ENCODE results near the gene SLC30A9. TPM values are rescaled to one million over a fixed set of nuclear protein-coding genes. Genes with fewer than 3 reads are reported as not detected.

Gene SLC30A9
- total and polyA plus RNA-seq, 10 of the 15 experiments (the other 5 are each of a cell fraction or from before 2014, with no cell fraction given), result 12.1 to 75.9 (median 46.6) TPM

DNA sequence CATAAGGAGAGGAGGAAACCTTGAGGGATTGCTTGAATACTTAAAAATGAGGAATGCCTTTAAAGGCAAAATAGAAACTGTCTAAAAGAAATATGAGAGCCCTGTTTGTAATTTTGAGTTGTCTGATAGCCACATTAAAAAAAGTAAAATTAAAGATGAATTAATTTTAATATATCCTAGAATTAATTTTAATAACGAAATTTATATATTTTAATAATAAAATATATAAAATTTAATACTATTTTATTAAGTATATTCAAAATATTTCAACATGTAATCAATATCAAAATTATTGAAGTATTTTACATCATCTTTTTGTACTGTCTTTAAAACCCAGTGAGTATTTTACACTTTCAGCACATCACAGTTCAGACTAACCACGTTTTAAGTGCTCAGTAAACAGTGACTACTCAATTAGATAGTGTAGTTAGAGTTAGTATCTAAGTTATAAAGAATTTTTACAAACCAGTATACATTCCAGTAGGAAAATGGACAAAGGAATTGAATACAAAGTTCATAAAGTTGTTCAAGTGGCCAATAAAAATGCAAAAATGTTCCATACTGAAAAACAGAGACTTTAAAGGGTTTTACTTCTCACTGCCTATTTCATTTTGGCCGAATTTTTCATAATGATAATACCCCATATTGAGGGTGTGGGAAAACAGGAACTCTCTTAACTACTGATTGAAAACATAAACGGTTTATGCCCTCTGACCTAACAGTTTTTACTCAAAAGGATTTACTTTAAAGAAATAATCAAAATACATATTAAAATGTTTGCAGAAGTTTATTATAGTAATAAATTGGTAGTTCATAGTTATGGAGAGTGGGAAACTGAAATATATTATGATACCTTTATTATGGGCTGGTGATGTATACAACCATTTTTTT, 2.9 kb downstream of the SLC30A9 start:
- TF ChIP-seq SPI1 (IDR thresholded peaks at IDR 0.05; ENCODE audit: borderline replicate concordance, insufficient read depth, low read depth, low read length) (no peak), ETV6 (conservative IDR thresholded peaks at IDR 0.05 in 1 of 2, IDR thresholded peaks at IDR 0.05 in 1 of 2; ENCODE audit: borderline replicate concordance in 1 of 2, low read depth in 1 of 2) (no peak), IRF4 (IDR thresholded peaks at IDR 0.05; ENCODE audit: low read depth, low read length) (no peak), STAT1 (conservative IDR thresholded peaks at IDR 0.05) (no peak), TARDBP (IDR thresholded peaks at IDR 0.05; ENCODE audit: borderline replicate concordance) (no peak), NRF1 (conservative IDR thresholded peaks at IDR 0.05; ENCODE audit: low read depth, low read length) (no peak), STAT3 (IDR thresholded peaks at IDR 0.05; ENCODE audit: low read depth, low read length) (no peak), EZH2 (IDR thresholded peaks at IDR 0.05; ENCODE audit: borderline replicate concordance, control insufficient read depth, low read depth, low read length) (no peak), SRF (IDR thresholded peaks at IDR 0.05; ENCODE audit: low read depth in 2 of 2, low read length in 2 of 2) (no peak), RFX5 (IDR thresholded peaks at IDR 0.05; ENCODE audit: low read depth, low read length) (no peak), HCFC1 (IDR thresholded peaks at IDR 0.05; ENCODE audit: low read length) (no peak)
- TF ChIP-seq, protein P1, sequence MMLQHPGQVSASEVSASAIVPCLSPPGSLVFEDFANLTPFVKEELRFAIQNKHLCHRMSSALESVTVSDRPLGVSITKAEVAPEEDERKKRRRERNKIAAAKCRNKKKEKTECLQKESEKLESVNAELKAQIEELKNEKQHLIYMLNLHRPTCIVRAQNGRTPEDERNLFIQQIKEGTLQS (IDR thresholded peaks at IDR 0.05; ENCODE audit: borderline replicate concordance, extremely low read depth, low read depth, low read length), result no peak
- TF ChIP-seq, protein P2, sequence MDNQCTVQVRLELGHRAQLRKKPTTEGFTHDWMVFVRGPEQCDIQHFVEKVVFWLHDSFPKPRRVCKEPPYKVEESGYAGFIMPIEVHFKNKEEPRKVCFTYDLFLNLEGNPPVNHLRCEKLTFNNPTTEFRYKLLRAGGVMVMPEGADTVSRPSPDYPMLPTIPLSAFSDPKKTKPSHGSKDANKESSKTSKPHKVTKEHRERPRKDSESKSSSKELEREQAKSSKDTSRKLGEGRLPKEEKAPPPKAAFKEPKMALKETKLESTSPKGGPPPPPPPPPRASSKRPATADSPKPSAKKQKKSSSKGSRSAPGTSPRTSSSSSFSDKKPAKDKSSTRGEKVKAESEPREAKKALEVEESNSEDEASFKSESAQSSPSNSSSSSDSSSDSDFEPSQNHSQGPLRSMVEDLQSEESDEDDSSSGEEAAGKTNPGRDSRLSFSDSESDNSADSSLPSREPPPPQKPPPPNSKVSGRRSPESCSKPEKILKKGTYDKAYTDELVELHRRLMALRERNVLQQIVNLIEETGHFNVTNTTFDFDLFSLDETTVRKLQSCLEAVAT (IDR thresholded peaks at IDR 0.05), result no peak
- in situ Hi-C loops (cut with MboI), result no loop called here

More for the DNA sequence above, 2.9 kb downstream of the SLC30A9 start:
- DNase-seq (ENCODE audit: low read depth, low spot score) (no peak), FAIRE-seq (no peak), ATAC-seq (no peak)
- WGBS (ENCODE audit: insufficient coverage, insufficient replicate concordance, low lambda C conversion rate, missing lambda C conversion rate), result 67% methylated on average over 4 of the region's 4 CpGs
- intact Hi-C loops (cut with micrococcal nuclease; ENCODE audit: unreplicated experiment), result loop anchor here (5.0 kb wide), 2 partner anchors 56 to 289 kb away; partner anchors contain the start of gene TMEM33
- ChIA-PET SMC1A (ENCODE audit: uncharacterized antibody, unreplicated experiment) (interaction anchor here (0.9 kb wide), 1 partner anchor 34 kb away, joined by 3 read pairs; no protein-coding TSS in a partner anchor), CTCF (no interaction called here), RAD21 (ENCODE audit: unreplicated experiment) (no interaction called here), POLR2A (no interaction called here)
- H3K4me2 ChIP-seq (ENCODE audit: control insufficient read depth, insufficient read depth), result peak overlapping the region; percentile 44; the same call in 1 of the 2 replicates
- 0 out of 2 replicates have a peak overlapping the region, but pooled peaks have one; percentile 37 for H3K4me3 ChIP-seq
- H3K79me2 ChIP-seq (ENCODE audit: control insufficient read depth, insufficient read depth, low read length), result peaks cover 32% of the 10 kb centered on the region
- H3K4me1 ChIP-seq (ENCODE audit: control insufficient read depth, insufficient read depth, low read length), result no peaks in the 10 kb centered on the region; the same call in 1 of the 2 replicates
- no TSS peak for BruUV-seq (replicated peaks)
- H4K20me1 ChIP-seq (ENCODE audit: control insufficient read depth, insufficient read depth), result no peaks in the 10 kb centered on the region
- no peaks in the 10 kb centered on the region for H3K27me3 ChIP-seq (replicated peaks in 1 of 2; ENCODE audit: control insufficient read depth in 2 of 2, insufficient read depth in 2 of 2, low read length in 1 of 2)
- no peaks in the 10 kb centered on the region for H3K36me3 ChIP-seq (ENCODE audit: control insufficient read depth in 2 of 2, insufficient read depth in 2 of 2, low read length in 1 of 2)
- no peaks in the 10 kb centered on the region; the same call in 2 of the 3 replicates for H3K9me3 ChIP-seq (replicated peaks; ENCODE audit: control insufficient read depth, insufficient read depth, low read length)
- H3K27ac ChIP-seq (ENCODE audit: control insufficient read depth, insufficient read depth), result no peak overlapping the region
- no peak overlapping the region for H2AFZ ChIP-seq (ENCODE audit: control insufficient read depth, low read depth, low read length)
- no peak overlapping the region for H3K9ac ChIP-seq (ENCODE audit: control insufficient read depth, insufficient read depth, low read length)
